Measurements from ENCODE around the gene FSD1.

The FSD1 gene

GRCh38 chr19:4362101-4362828, 57.9 kb downstream of the FSD1 start:
- in situ Hi-C loops (cut with MboI; ENCODE audit: low sequenced_read_pairs), result no loop called here

GRCh38 chr19:4362831-4363545, 58.6 kb downstream of the FSD1 start:
- in situ Hi-C loops (cut with MboI; ENCODE audit: low sequenced_read_pairs), result no loop called here

- in situ Hi-C loops (cut with MboI; ENCODE audit: low sequenced_read_pairs), result no loop called here
Measured at GRCh38 chr19:4363571-4364304, 59.3 kb downstream of the FSD1 start.

GRCh38 chr19:4365341-4365740, 60.9 kb downstream of the FSD1 start:
- in situ Hi-C loops (cut with MboI; ENCODE audit: low sequenced_read_pairs), result no loop called here

- in situ Hi-C loops (cut with MboI; ENCODE audit: low sequenced_read_pairs), result no loop called here
Measured at GRCh38 chr19:4365791-4366665, 61.6 kb downstream of the FSD1 start.

GRCh38 chr19:4366666-4367335, 62.4 kb downstream of the FSD1 start:
- in situ Hi-C loops (cut with MboI; ENCODE audit: low sequenced_read_pairs), result no loop called here

- in situ Hi-C loops (cut with MboI; ENCODE audit: low sequenced_read_pairs), result no loop called here
Measured at GRCh38 chr19:4367336-4367723, 62.9 kb downstream of the FSD1 start.

- in situ Hi-C loops (cut with MboI; ENCODE audit: low sequenced_read_pairs), result no loop called here
Measured at GRCh38 chr19:4367781-4368127, 63.4 kb downstream of the FSD1 start.

- in situ Hi-C loops (cut with MboI; ENCODE audit: low sequenced_read_pairs), result no loop called here
Measured at GRCh38 chr19:4368128-4368820, 63.9 kb downstream of the FSD1 start.

- in situ Hi-C loops (cut with MboI; ENCODE audit: low sequenced_read_pairs), result no loop called here
Measured at GRCh38 chr19:4369109-4369887, 64.9 kb downstream of the FSD1 start.

GRCh38 chr19:4369888-4370260, 65.5 kb downstream of the FSD1 start:
- in situ Hi-C loops (cut with MboI; ENCODE audit: low sequenced_read_pairs), result no loop called here

GRCh38 chr19:4370418-4371041, 66.1 kb downstream of the FSD1 start:
- in situ Hi-C loops (cut with MboI; ENCODE audit: low sequenced_read_pairs), result no loop called here

- in situ Hi-C loops (cut with MboI; ENCODE audit: low sequenced_read_pairs), result no loop called here
Measured at GRCh38 chr19:4371247-4372164, 67.1 kb downstream of the FSD1 start.

GRCh38 chr19:4372165-4373012, 68.0 kb downstream of the FSD1 start:
- in situ Hi-C loops (cut with MboI; ENCODE audit: low sequenced_read_pairs), result no loop called here

GRCh38 chr19:4373013-4373367, 68.6 kb downstream of the FSD1 start:
- in situ Hi-C loops (cut with MboI; ENCODE audit: low sequenced_read_pairs), result no loop called here

Measured in HL-60/S4 treated with phorbol 12-myristate 13-acetate at 8.2 ng/mL for 4 days and 3 days (cell line).